Spleen (tissue), 7 donors: ENCODE measurements around the gene SLC7A8.

ENCODE experiments used
- CTCF ChIP-seq, 11 experiments: fragments of 200-600 bp in 7 of 11; fragments of 450-650 bp in 4 of 11; sonication (generic) in 4 of 11; IDR thresholded peaks in 8 of 11; conservative IDR thresholded peaks in 3 of 11; 1 replicate in 7 of 11; 2 replicates in 4 of 11; pipeline versions ENCODE4 v1.4.0 to v1.8.0; 2016 to 2021; ENCODE audit warnings: antibody characterized with exemption in 11 of 11, inconsistent platforms in 4 of 11, mild to moderate bottlenecking in 1 of 11
- POLR2A ChIP-seq, 3 donors: fragments of 450-650 bp; IDR thresholded peaks; one replicate each; pipeline ENCODE4 v1.5.1; 2017; ENCODE audit warnings: antibody characterized with exemption in 3 of 3, mild to moderate bottlenecking in 1 of 3
- POLR2AphosphoS5 ChIP-seq, 3 donors: sonication (generic); formaldehyde crosslinking; IDR thresholded peaks; one replicate each; pipeline ENCODE4 v1.5.1; 2017; ENCODE audit warnings: antibody characterized with exemption in 3 of 3
- donor health status: DM: no; HTN: no; CAD: no; lungs with moderate emphysema.
- donor health status: DM: no; HTN: no; CAD: no.
- donor health status: DM: no; HTN: no; CAD: no.

- no peak for TF ChIP-seq CTCF (IDR thresholded peaks at IDR 0.05 in 8 of 11, conservative IDR thresholded peaks at IDR 0.05 in 3 of 11)
- TF ChIP-seq POLR2A (IDR thresholded peaks at IDR 0.05): no peak
- no peak for TF ChIP-seq POLR2AphosphoS5 (IDR thresholded peaks at IDR 0.05)
Measured at GRCh38 chr14:23175823-23176222, 7.6 kb downstream of the SLC7A8 start.
